ENCODE measurements around the gene EVA1A.

Gene EVA1A

GRCh38 chr2:75454241-75454620, 106.5 kb downstream of the EVA1A start:
- DNase-seq (ENCODE audit: low read depth in 2 of 2, low spot score in 1 of 2) = no peak

- DNase-seq (ENCODE audit: low read depth in 2 of 2, low spot score in 1 of 2) = no peak
Measured at GRCh38 chr2:75453384-75454240, 107.1 kb downstream of the EVA1A start.

GRCh38 chr2:75450068-75450467, 110.7 kb downstream of the EVA1A start:
- DNase-seq (ENCODE audit: low read depth in 2 of 2, low spot score in 1 of 2) = no peak

GRCh38 chr2:75447176-75447575, 113.6 kb downstream of the EVA1A start:
- DNase-seq (ENCODE audit: low read depth in 2 of 2, low spot score in 1 of 2) = no peak
